Muscle of leg (tissue), 11 donors: ENCODE results near the gene GATAD2B. TPM values are rescaled to one million over a fixed set of nuclear protein-coding genes. Genes with fewer than 3 reads are reported as not detected.

Experiments used
- DNase-seq: peaks from one replicate; pipeline ENCODE4 v3.0.0; 2013
- H3K27ac ChIP-seq: one replicate; pipeline ENCODE4 v1.5.1; 2013; ENCODE audit warnings: mild to moderate bottlenecking, low read length, control low read depth
- H3K27me3 ChIP-seq: one replicate; pipeline ENCODE4 v1.6.1; 2013; ENCODE audit warnings: low read length; ENCODE audit not compliant: control insufficient read depth, insufficient read depth
- H3K36me3 ChIP-seq: one replicate; pipeline ENCODE4 v1.6.1; 2013; ENCODE audit warnings: low read length; ENCODE audit not compliant: control insufficient read depth, insufficient read depth
- H3K4me1 ChIP-seq: one replicate; pipeline ENCODE4 v1.6.1; 2013; ENCODE audit warnings: low read length; ENCODE audit not compliant: control insufficient read depth, insufficient read depth
- H3K4me3 ChIP-seq: one replicate; pipeline ENCODE4 v1.5.1; 2013; ENCODE audit warnings: low read length, control low read depth
- H3K9me3 ChIP-seq: replicated peaks from 2 replicates; pipeline ENCODE4 v1.6.1; 2013; ENCODE audit warnings: low read depth, low read length; ENCODE audit not compliant: control insufficient read depth
- WGBS: methylation state at CpG from one replicate; pipeline ENCODE4 v1.1.5; 2013; ENCODE audit warnings: missing lambda C conversion rate; ENCODE audit not compliant: insufficient coverage; 5-methylcytosine and 5-hydroxymethylcytosine counted together
- polyA plus RNA-seq, 8 donors: library from polyadenylated mRNA; unstranded; fragments of 120-200 nt; gene quantifications; one replicate each; pipeline versions ENCODE4 v1.2.1 to v1.2.3, GENCODE V29; 2013; ENCODE audit warnings: inconsistent platforms in 1 of 8, low replicate concordance in 1 of 8; ENCODE audit not compliant: insufficient read length in 8 of 8, insufficient read depth in 1 of 8
- total RNA-seq: library from RNA; stranded (reverse); fragments of 120-200 nt; gene quantifications from one replicate; pipeline ENCODE4 v1.2.4, GENCODE V29; 2013

GATAD2B gene
- total and polyA plus RNA-seq, 9 donors: 8.8 to 18.3 (median 14.0) TPM

- Histone ChIP-seq H3K9me3 (no peaks in the 10 kb centered on the region), H3K4me3 (no peak overlapping the region), H3K36me3 (peaks cover 72% of the 10 kb centered on the region), H3K27me3 (no peaks in the 10 kb centered on the region), H3K4me1 (peaks cover 4% of the 10 kb centered on the region), H3K27ac (no peak overlapping the region)
- WGBS: 90% methylated on average over 9 of the region's 18 CpGs
- no peak for DNase-seq
These were observed 9.7 kb upstream of the GATAD2B start for GRCh38 chr1:153932156-153933131.

GRCh38 chr1:153929981-153930948 lies 7.5 kb upstream of the GATAD2B start:
- peaks cover 52% of the 10 kb centered on the region for H3K36me3 ChIP-seq
- H3K27me3 ChIP-seq: no peaks in the 10 kb centered on the region
- H3K27ac ChIP-seq: no peak overlapping the region
- peaks cover 4% of the 10 kb centered on the region for H3K4me1 ChIP-seq
- no peak overlapping the region for H3K4me3 ChIP-seq
- no peak for DNase-seq
- H3K9me3 ChIP-seq: no peaks in the 10 kb centered on the region
- 100% methylated on average over 5 of the region's 14 CpGs for WGBS

GRCh38 chr1:153929426-153929825 lies 6.7 kb upstream of the GATAD2B start:
- Histone ChIP-seq H3K27me3 (no peaks in the 10 kb centered on the region), H3K27ac (no peak overlapping the region), H3K9me3 (no peaks in the 10 kb centered on the region), H3K4me1 (peaks cover 4% of the 10 kb centered on the region), H3K4me3 (no peak overlapping the region), H3K36me3 (peaks cover 43% of the 10 kb centered on the region)
- no CpG with 5 or more reads among the region's 5 CpGs for WGBS
- DNase-seq: no peak

- H3K27me3 ChIP-seq: no peaks in the 10 kb centered on the region
- no peak for DNase-seq
- peaks cover 38% of the 10 kb centered on the region for H3K36me3 ChIP-seq
- peaks cover 8% of the 10 kb centered on the region for H3K4me1 ChIP-seq
- no peaks in the 10 kb centered on the region for H3K9me3 ChIP-seq
- peak overlapping the region; percentile 7 for H3K27ac ChIP-seq
- no peak overlapping the region for H3K4me3 ChIP-seq
- no CpG with 5 or more reads among the region's 4 CpGs for WGBS
These were observed 6.1 kb upstream of the GATAD2B start for GRCh38 chr1:153928791-153929341.

GRCh38 chr1:153928245-153928644 lies 5.5 kb upstream of the GATAD2B start:
- WGBS: 83% methylated on average over 1 of the region's 1 CpG
- DNase-seq: no peak
- H3K27ac ChIP-seq: peak overlapping the region; percentile 7
- H3K4me3 ChIP-seq: no peak overlapping the region
- no peaks in the 10 kb centered on the region for H3K9me3 ChIP-seq
- no peaks in the 10 kb centered on the region for H3K27me3 ChIP-seq
- peaks cover 32% of the 10 kb centered on the region for H3K36me3 ChIP-seq
- H3K4me1 ChIP-seq: peaks cover 12% of the 10 kb centered on the region

GRCh38 chr1:153926405-153926804 lies 3.6 kb upstream of the GATAD2B start:
- no peaks in the 10 kb centered on the region for H3K9me3 ChIP-seq
- H3K4me1 ChIP-seq: peaks cover 17% of the 10 kb centered on the region
- H3K27ac ChIP-seq: no peak overlapping the region
- DNase-seq: no peak
- peaks cover 18% of the 10 kb centered on the region for H3K36me3 ChIP-seq
- WGBS: no CpG with 5 or more reads among the region's 4 CpGs
- H3K4me3 ChIP-seq: no peak overlapping the region
- no peaks in the 10 kb centered on the region for H3K27me3 ChIP-seq

- Histone ChIP-seq H3K4me3 (peak overlapping the region; percentile 76), H3K4me1 (peaks cover 32% of the 10 kb centered on the region), H3K27ac (peak overlapping the region; percentile 82), H3K36me3 (peaks cover 7% of the 10 kb centered on the region), H3K9me3 (no peaks in the 10 kb centered on the region), H3K27me3 (no peaks in the 10 kb centered on the region)
- WGBS: 2% methylated on average over 17 of the region's 86 CpGs
- DNase-seq: peak; percentile 71
These were observed 448 bp downstream of the GATAD2B start for GRCh38 chr1:153922076-153922971.

- no peak for DNase-seq
- peak overlapping the region; percentile 76 for H3K4me3 ChIP-seq
- peaks cover 32% of the 10 kb centered on the region for H3K4me1 ChIP-seq
- 0% methylated on average over 8 of the region's 10 CpGs for WGBS
- H3K9me3 ChIP-seq: no peaks in the 10 kb centered on the region
- H3K36me3 ChIP-seq: peaks cover 7% of the 10 kb centered on the region
- H3K27ac ChIP-seq: peak overlapping the region; percentile 66
- H3K27me3 ChIP-seq: no peaks in the 10 kb centered on the region
These were observed 1.0 kb downstream of the GATAD2B start for GRCh38 chr1:153921803-153922075.

- peak overlapping the region; percentile 76 for H3K4me3 ChIP-seq
- H3K27ac ChIP-seq: no peak overlapping the region
- H3K27me3 ChIP-seq: no peaks in the 10 kb centered on the region
- H3K9me3 ChIP-seq: no peaks in the 10 kb centered on the region
- H3K4me1 ChIP-seq: peaks cover 32% of the 10 kb centered on the region
- no peak for DNase-seq
- 0% methylated on average over 1 of the region's 3 CpGs for WGBS
- H3K36me3 ChIP-seq: peaks cover 7% of the 10 kb centered on the region
These were observed 1.5 kb downstream of the GATAD2B start for GRCh38 chr1:153921080-153921802.
